NCI-H146 treated with DMSO at 0.1 percent for 48 hours (cell line): Measurements from ENCODE around the gene ERMP1.
"Not testable (repeated sequence)": the region's sequence is repeated elsewhere in the genome, so short reads cannot be mapped to it uniquely, and the experiment has no call there.

Experiments
- DNase-seq: peaks from one replicate; lab custom pipeline; 2025; ENCODE audit not compliant: unreplicated experiment; lab: John Stamatoyannopoulos, UW

Gene ERMP1, protein sequence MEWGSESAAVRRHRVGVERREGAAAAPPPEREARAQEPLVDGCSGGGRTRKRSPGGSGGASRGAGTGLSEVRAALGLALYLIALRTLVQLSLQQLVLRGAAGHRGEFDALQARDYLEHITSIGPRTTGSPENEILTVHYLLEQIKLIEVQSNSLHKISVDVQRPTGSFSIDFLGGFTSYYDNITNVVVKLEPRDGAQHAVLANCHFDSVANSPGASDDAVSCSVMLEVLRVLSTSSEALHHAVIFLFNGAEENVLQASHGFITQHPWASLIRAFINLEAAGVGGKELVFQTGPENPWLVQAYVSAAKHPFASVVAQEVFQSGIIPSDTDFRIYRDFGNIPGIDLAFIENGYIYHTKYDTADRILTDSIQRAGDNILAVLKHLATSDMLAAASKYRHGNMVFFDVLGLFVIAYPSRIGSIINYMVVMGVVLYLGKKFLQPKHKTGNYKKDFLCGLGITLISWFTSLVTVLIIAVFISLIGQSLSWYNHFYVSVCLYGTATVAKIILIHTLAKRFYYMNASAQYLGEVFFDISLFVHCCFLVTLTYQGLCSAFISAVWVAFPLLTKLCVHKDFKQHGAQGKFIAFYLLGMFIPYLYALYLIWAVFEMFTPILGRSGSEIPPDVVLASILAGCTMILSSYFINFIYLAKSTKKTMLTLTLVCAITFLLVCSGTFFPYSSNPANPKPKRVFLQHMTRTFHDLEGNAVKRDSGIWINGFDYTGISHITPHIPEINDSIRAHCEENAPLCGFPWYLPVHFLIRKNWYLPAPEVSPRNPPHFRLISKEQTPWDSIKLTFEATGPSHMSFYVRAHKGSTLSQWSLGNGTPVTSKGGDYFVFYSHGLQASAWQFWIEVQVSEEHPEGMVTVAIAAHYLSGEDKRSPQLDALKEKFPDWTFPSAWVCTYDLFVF

GRCh38 chr9:5832538-5833529, at the start of gene ERMP1:
Gene ERMP1, minus strand, starts transcription at chr9:5833117. Its CDS starts 90 bp downstream, at chr9:5833027.
- DNase-seq: peak; percentile 86

GRCh38 chr9:5882244-5883012, 49.5 kb upstream of the ERMP1 start:
- not testable (repeated sequence) for DNase-seq

GRCh38 chr9:5879419-5880181, 46.7 kb upstream of the ERMP1 start:
- no peak for DNase-seq

GRCh38 chr9:5876711-5877110, 43.8 kb upstream of the ERMP1 start:
- no peak for DNase-seq

DNA sequence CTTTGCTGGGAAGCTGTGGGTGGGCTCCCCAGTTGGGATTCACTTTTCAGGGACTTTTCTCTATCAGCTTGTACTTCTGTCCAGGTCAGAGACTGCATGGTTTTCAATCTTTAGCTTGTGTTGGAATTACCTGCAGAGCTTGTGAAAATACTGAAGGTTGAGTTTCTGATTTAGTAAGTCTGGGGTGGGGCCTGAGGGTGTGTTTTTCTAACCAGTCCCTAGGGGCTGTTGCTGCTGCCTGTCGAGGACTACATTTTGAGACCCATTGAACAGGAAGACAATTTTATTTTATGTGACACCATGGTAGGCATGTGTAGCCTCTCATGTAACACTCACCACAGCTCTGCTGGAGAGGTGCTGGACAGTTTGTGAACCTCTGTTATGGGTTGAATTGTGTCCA, 43.1 kb upstream of the ERMP1 start:
- no peak for DNase-seq

DNA sequence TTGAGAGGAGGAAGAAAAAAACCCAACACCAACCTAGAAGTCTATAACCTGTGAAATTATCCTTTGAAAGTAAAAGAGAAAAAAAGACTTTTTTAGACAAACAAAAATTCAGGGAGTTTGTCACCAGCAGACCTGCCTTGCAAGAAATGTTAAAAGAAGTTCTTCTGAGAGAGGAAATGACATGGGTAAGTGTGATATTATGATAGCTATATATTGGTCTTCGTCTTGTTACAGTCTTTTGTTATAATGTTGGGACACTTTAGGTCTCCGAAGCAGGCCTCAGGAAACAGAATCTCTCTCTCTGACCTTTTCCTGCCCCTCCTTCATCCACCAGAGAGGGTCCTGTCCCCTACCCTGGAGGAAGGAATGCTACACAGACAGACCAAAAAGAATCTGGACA, 41.1 kb upstream of the ERMP1 start:
- DNase-seq: no peak

- no peak for DNase-seq
These were observed 40.5 kb upstream of the ERMP1 start for GRCh38 chr9:5873439-5873838.

GRCh38 chr9:5872511-5872910, 39.6 kb upstream of the ERMP1 start:
- DNase-seq: no peak

DNA sequence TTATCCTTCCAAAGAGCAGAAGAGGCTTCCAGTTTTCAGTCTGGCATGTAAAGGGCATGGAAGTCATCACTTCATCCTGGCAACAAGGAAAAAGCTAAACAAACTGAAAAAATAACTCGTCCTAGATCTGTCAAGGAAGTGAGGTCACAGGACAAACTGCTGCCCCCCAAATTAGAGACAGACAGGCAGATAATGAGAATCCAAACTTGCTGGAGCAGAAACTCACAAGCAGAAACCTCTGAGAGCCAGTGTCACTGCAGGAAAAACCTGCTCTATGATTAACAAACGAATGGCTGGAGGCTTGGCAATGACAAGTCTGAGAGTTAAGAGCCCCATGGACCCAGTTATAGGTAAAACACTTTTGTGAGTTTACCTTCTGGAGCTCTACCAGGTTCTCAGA, 38.9 kb upstream of the ERMP1 start:
- no peak for DNase-seq

GRCh38 chr9:5870691-5871090, 37.8 kb upstream of the ERMP1 start:
- DNase-seq: no peak

- no peak for DNase-seq
These were observed 37.1 kb upstream of the ERMP1 start for GRCh38 chr9:5870020-5870339.

- no peak for DNase-seq
These were observed 36.5 kb upstream of the ERMP1 start for GRCh38 chr9:5869315-5870019.

- DNase-seq: no peak
These were observed 35.3 kb upstream of the ERMP1 start for GRCh38 chr9:5868235-5868634.

DNA sequence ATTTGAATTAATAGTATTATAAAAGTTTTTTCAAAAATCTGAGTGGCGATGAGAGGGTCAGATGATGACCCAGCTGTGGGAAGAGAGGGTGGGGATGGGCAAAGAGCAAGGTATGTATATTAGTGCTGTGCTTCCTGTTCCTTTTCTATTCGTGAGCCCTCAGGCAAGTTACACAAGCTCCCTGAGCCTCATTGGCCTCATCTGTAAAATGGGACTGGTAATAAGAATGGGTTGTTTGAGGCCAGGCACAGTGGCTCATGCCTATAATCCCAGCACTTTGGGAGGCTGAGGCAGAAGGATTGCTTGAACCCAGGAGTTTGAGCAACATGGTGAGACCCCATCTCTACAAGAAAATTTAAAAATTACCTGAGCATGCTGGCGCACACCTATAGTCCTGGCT, 33.8 kb upstream of the ERMP1 start:
- no peak for DNase-seq

DNA sequence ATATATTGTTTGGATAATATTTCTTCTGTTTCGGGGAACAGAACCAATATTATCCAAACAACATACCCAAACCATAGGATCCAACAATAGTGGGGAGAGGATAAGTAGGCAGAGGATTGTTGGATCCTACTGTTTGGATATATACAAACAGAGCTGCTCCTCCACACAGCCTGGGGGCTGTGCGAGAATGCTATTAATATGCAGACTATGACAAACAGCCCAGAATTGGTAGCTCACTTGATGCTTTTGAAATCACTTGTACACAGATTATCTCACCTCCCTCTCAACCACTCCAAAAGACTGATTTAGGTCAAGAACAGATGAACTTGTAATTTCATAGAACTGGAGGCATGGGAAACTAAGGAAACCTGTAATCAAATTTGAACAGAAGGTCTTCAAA, 33.4 kb upstream of the ERMP1 start:
- DNase-seq: no peak

- no peak for DNase-seq
These were observed 31.5 kb upstream of the ERMP1 start for GRCh38 chr9:5864446-5864845.

DNA sequence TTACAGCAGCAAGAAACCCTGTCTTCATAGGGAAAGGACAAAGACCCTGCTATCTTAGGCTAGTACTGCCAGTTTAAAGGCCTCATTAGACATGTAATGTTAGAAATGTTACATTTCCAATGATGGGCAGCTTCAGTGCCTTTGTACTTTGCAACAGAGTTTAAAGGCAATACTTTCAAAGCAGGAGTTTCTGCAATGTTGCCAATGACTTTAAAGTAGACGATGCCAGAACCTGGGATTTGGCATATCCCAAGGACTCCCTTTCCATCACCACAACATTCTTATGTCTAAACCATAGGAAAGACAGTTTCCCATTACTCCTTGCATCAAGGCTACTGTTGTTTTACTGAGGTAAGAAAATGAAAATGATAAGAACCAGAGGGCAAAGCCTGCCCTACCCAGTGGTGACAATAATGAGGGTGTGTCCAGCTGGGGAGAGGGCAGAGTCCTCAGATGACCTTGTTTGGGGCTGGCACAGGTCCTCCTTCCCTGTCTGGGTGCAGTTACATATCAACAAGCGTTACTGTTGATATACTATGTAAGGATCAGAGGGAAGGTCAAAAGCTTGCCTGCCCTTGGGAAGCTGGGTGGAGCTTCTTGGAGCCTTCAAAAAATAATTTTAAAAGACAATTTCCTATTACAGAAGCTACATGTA, 30.3 kb upstream of the ERMP1 start:
- no peak for DNase-seq

- no peak for DNase-seq
These were observed 25.9 kb upstream of the ERMP1 start for GRCh38 chr9:5858833-5859232.
